Ovary (tissue), 9 donors: ENCODE measurements around the gene PDCD4. TPM values are rescaled to one million over a fixed set of nuclear protein-coding genes. Genes with fewer than 3 reads are reported as not detected.

Source experiments
- DNase-seq, 5 donors: peaks; one replicate each; pipeline ENCODE4 v3.0.0-alpha.2; 2019 to 2020
- H3K27ac ChIP-seq, 2 donors: fragments of 200-600 bp; one replicate each; pipeline versions ENCODE4 v1.5.1 to v1.8.0; 2019 to 2022
- H3K27me3 ChIP-seq: fragments of 200-600 bp; one replicate; pipeline ENCODE4 v1.8.0; 2022
- H3K36me3 ChIP-seq: fragments of 200-600 bp; sonication (generic); one replicate; pipeline ENCODE4 v1.5.1; 2019
- H3K4me1 ChIP-seq: one replicate; pipeline ENCODE4 v1.8.1; 2013; ENCODE audit warnings: mild to moderate bottlenecking, moderate library complexity; ENCODE audit not compliant: insufficient read depth
- H3K4me3 ChIP-seq: fragments of 200-600 bp; sonication (generic); one replicate; pipeline ENCODE4 v1.5.1; 2017
- H3K9me3 ChIP-seq, 2 donors: fragments of 200-600 bp in 1 of 2; sonication (generic) in 1 of 2; one replicate each; pipeline versions ENCODE4 v1.5.1 to v1.8.1; 2013 to 2019; ENCODE audit warnings: mild to moderate bottlenecking in 1 of 2, moderate library complexity in 1 of 2
- CTCF ChIP-seq, 3 donors: fragments of 450-650 bp in 2 of 3; fragments of 200-600 bp in 1 of 3; IDR thresholded peaks; one replicate each; pipeline versions ENCODE4 v1.5.1 to v1.8.0; 2016 to 2022; ENCODE audit warnings: antibody characterized with exemption in 3 of 3, mild to moderate bottlenecking in 1 of 3
- EP300 ChIP-seq: sonication (generic); formaldehyde crosslinking; IDR thresholded peaks from one replicate; pipeline ENCODE4 v1.6.1; 2017; ENCODE audit warnings: antibody characterized with exemption
- POLR2A ChIP-seq: fragments of 450-650 bp; IDR thresholded peaks from one replicate; pipeline ENCODE4 v1.6.1; 2017; ENCODE audit warnings: antibody characterized with exemption, mild to moderate bottlenecking, moderate library complexity
- WGBS, 3 donors: extraction: QIAGEN DNeasy Blood & Tissue Kit in 1 of 3; methylation state at CpG; one replicate each; pipeline versions ENCODE4 v1.1.5 to v1.1.7; 2013 to 2017; 5-methylcytosine and 5-hydroxymethylcytosine counted together
- intact Hi-C, 4 donors: fragments of 100-400 bp; cut with DNase I; formaldehyde crosslinking; loops; one replicate each; pipeline versions ENCODE4 v1.11.0 to v1.15.1; 2022 to 2023
- polyA plus RNA-seq, 2 donors: library from polyadenylated mRNA; stranded (reverse); fragments of 200-250 nt in 1 of 2; fragments of 350-450 nt in 1 of 2; fragmentation: Illumina TruSeq in 1 of 2; extraction: RNeasy Lipid Tissue Mini Kit (QIAGEN cat#74804) in 1 of 2; gene quantifications; one replicate each; pipeline ENCODE4 v1.2.3, GENCODE V29; 2013 to 2014
- total RNA-seq, 7 donors: library from RNA; depleted of rRNA in 2 of 7; stranded (reverse); fragments of >200 nt in 2 of 7; fragmentation: NEBNext Ultra II Directional in 3 of 7; extraction: Animal tissue kit (Norgen Biotek cat#: 25700) in 3 of 7; gene quantifications; one replicate each; pipeline versions ENCODE4 v1.1.0 to v1.2.4, GENCODE V29; 2016 to 2023
- donor health status: DM: no; HTN: no; CAD: no; lungs with moderate emphysema.
- donor health status: DM: no; HTN: no; CAD: no.
- donor health status: Bipolar disorder and iron deficiency.
- donor health status: DM: yes; HTN: yes; CAD: no.
- donor health status: DM: no; HTN: no; CAD: no.
- donor health status: DM: yes; HTN: yes; CAD: no.

The PDCD4 gene
- total and polyA plus RNA-seq, 9 donors: 103 to 399 (median 185) TPM

GRCh38 chr10:110897184-110897583, 25.5 kb downstream of the PDCD4 start:
- Histone ChIP-seq H3K4me1 (no peaks in the 10 kb centered on the region), H3K36me3 (no peaks in the 10 kb centered on the region), H3K9me3 (no peaks in the 10 kb centered on the region), H3K27me3 (no peaks in the 10 kb centered on the region), H3K4me3 (no peak overlapping the region), H3K27ac (no peak overlapping the region)
- 32 to 70% (median 49%) methylated on average over 1 of the region's 1 CpG for WGBS, 3 donors
- intact Hi-C loops: loop anchor here in 1 of 4 donors (5.0 kb wide), 1 partner anchor 150 kb away; no protein-coding TSS in a partner anchor
- TF ChIP-seq CTCF (IDR thresholded peaks at IDR 0.05): no peak
- TF ChIP-seq POLR2A: no peak
- no peak for TF ChIP-seq EP300
- no peak for DNase-seq

GRCh38 chr10:110898391-110898790, 26.7 kb downstream of the PDCD4 start:
- no peak overlapping the region for H3K4me3 ChIP-seq
- TF ChIP-seq POLR2A: no peak
- TF ChIP-seq EP300: no peak
- no peak for TF ChIP-seq CTCF (IDR thresholded peaks at IDR 0.05)
- H3K9me3 ChIP-seq: no peaks in the 10 kb centered on the region
- no peak overlapping the region for H3K27ac ChIP-seq
- intact Hi-C loops: loop anchor here in 1 of 4 donors (5.0 kb wide), 1 partner anchor 151 kb away; no protein-coding TSS in a partner anchor
- no peak for DNase-seq
- no peaks in the 10 kb centered on the region for H3K27me3 ChIP-seq
- H3K36me3 ChIP-seq: no peaks in the 10 kb centered on the region
- no peaks in the 10 kb centered on the region for H3K4me1 ChIP-seq

- TF ChIP-seq CTCF (IDR thresholded peaks at IDR 0.05): no peak
- no peak for TF ChIP-seq POLR2A
- no peak for TF ChIP-seq EP300
- Histone ChIP-seq H3K36me3 (no peaks in the 10 kb centered on the region), H3K4me1 (no peaks in the 10 kb centered on the region), H3K9me3 (no peaks in the 10 kb centered on the region), H3K4me3 (no peak overlapping the region), H3K27ac (no peak overlapping the region), H3K27me3 (no peaks in the 10 kb centered on the region)
- intact Hi-C loops: loop anchor here in 1 of 4 donors (10.0 kb wide), 1 partner anchor 86 kb away; no protein-coding TSS in a partner anchor
- 92 to 94% (median 92%) methylated on average over 2 of the region's 2 CpGs for WGBS, 3 donors
- no peak for DNase-seq
Observed at GRCh38 chr10:110900983-110901382, 29.3 kb downstream of the PDCD4 start.

GRCh38 chr10:110901954-110902819, 30.5 kb downstream of the PDCD4 start:
- no peaks in the 10 kb centered on the region for H3K9me3 ChIP-seq
- H3K27ac ChIP-seq: no peak overlapping the region

More at GRCh38 chr10:110901954-110902819, 30.5 kb downstream of the PDCD4 start:
- 71 to 77% (median 75%) methylated on average over 7 of the region's 7 CpGs for WGBS, 3 donors
- no peaks in the 10 kb centered on the region for H3K36me3 ChIP-seq
- no peak for DNase-seq
- no peak overlapping the region for H3K4me3 ChIP-seq
- intact Hi-C loops: loop anchor here in 1 of 4 donors (10.0 kb wide), 1 partner anchor 87 kb away; no protein-coding TSS in a partner anchor
- TF ChIP-seq POLR2A (no peak), CTCF (IDR thresholded peaks at IDR 0.05) (no peak), EP300 (no peak)
- H3K27me3 ChIP-seq: no peaks in the 10 kb centered on the region
- H3K4me1 ChIP-seq: no peaks in the 10 kb centered on the region
